ENCODE measurements around the gene SP6.

The SP6 gene

DNA sequence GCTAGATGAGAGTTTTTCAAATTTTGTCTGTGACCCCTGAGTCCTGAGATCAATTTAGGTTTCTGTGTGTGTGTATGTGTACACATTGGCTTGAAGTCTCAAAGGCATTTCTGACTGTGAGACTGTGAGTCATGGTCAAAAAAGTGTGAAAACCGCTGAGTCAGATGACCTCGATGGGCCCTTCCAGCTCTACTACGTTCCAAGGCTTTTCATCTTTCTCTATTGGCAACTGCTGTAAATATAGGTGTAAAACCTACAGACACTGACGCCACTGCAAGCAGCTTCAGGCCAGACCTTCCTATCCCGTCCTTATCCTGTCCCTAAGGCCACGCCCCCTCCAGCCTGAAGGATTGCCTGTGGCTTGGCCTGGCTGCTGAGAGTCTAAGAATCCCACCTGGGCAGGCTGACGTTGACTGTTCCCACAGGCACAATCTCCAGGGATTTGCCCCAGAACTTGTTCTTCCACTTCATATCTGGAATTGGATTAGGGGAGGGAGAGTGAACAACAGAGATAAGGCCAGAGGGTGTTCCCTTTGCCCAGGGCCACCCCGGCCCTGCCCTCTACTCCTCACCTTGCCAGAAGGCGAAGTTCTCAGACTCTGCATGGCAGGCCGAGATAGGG lies 40.7 kb downstream of the SP6 start:
- no peak for DNase-seq

DNA sequence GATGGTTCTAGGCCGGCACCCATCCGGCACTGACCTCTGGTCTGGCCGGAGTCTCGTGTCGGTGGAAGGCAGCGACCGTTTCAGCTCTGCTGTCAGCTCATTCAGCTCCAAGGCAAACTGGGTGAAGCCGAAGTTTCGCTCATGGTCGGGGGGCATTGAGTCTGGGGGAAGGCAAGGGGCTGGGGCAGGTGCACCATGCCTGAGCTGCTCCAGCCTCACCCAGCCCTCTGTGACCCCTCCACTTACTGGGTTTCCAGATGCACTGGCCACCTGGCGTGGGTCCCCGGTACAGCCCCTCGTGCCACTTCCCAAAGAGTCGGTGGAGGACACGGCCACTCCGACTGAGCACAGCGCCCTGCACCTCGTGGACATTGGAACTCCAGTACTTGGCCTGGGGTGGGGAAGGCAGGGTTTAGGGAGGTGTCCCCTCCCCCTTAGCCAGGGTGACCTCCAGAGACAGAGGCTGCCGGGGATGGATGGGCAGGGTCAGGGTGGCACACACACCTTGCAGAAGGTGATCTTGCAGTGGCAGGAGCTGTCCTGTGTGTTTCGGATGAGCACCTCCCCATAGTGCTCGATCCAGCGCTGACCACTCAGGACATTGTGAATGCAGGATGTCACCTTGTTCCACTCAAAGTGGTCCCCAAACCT lies 42.0 kb downstream of the SP6 start:
- no peak for DNase-seq

DNA sequence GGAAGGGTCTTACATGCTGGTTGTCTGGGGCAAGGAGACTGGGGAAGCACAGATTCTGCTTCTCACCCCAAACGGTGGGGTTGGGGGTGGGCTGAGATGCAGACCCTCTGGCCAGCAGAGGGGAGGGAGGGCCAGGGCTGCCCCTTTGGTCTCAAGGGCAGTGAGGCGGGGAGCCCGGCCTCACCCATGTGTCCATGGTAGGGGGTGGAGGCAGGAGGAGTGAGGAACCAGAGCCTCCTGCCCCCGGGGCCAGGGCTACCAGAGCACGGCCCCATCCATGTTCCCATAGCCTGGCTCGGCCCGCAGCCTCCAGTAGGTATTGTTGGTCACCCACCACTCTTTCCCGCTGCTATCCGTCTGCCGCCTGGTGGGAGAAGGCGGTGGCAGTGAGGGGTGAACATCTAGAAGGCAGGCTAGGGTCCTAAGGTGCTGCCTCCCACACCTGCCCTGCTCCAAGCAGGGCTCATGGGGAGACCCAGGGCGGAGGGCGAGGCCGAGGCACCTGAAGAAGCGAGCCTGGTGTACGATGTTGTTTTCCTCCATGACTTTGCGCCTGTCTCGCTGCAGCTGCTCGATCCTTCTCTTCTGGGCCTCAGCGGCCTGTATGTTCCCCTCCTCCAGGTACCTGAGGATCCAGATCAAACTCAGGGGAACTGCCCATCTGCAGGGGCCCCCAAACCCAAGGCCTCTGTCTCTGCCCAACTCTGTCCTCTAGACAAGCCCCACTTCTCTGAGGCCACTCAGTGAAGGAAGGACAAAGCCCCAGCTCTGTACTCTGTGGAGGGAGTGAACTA lies 42.7 kb downstream of the SP6 start:
- no peak for DNase-seq

DNA sequence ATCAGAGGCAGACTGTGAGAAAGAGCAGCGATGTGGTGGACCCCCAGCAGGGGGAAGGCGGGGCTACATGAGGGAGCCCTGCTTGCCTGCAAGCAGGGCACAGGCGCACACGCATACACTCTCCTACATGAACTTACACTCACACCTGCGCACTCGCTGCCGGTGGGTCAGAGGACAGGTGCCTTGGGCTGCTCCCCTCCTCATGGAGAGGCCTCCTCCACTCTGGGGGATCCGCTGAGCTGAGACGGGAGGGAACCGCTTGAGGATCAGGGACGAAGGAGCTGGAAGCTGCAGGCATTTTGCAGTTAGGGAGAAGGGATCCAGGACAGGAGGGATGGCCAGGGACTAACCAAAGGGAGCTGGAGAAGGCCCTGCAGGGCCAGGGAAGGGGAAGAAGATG lies 43.5 kb downstream of the SP6 start:
- DNase-seq, result no peak

DNA sequence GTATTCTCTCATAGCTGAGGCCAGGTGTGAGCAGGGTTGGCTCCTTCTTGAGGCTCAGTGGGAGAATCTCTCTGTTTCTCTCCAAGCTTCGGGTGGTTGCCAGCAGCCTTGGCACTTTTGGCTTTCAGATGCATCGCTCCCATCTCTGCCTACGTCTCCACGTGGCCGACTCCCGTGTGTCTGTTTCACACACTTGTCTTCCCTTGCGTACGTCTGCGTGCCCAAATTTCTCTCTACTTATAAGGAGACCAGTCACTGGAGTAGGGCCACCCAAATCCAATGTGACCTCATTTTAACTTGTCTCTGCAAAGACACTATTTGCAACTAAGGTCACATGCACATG lies 44.1 kb downstream of the SP6 start:
- no peak for DNase-seq

DNA sequence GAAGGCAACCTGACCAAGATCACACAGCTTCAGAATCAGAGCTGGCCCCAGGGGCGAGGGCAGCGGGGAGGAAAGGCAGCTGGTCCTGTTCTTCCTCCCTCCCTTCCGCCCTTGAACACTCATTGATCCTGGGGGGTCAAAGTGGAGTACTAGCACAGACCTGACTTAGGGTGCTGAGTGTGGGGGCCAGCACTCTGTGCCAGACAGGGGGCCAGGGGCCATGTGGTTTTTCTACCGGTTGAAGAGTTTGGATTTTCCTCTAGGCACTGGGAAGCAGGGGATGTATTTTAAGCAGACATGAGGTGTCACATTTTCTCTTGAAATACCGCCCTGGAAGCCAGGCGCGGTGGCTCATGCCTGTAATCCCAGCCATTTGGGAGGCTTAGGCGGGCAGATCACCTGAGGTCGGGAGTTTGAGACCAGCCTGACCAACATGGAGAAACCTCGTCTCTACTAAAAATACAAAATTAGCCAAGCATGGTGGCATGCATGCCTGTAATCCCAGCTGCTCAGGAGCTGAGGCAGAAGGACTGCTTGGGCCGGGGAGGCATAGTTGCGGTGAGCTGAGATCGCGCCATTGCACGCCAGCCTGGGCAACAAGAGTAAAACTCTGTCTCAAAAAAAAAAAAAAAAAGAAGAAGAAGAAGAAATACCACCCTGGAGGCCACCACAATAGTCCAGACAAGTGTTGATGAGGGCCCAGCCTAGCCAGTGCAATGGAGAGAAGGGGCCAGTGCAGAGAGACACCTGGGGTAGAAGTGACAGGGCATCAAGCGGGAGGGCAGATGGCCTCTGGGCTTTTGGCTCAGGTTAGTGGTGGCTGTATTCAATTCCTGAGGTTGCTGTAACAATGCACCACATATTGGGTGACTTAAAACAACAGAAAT lies 44.7 kb downstream of the SP6 start:
- DNase-seq, result no peak

DNA sequence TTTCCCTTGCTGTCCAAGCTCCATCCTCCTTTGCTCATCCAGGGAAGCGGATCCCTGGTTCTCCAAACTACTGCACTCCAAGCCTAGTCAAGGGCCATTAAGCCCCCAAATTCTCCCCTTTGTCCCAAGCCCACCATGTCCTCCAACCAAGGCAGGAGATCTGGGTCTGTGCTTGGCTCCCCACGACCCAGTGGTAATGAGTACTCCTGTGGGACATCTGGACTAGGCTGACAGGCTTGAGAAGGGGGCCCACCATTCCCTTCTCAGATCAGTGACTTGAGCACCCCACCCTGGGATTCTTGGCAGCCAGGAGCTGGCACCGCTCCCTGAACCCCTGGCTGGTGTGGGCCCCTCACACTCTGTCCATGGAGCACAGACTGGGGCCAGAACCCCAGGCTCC lies 46.5 kb downstream of the SP6 start:
- no peak for DNase-seq

DNA sequence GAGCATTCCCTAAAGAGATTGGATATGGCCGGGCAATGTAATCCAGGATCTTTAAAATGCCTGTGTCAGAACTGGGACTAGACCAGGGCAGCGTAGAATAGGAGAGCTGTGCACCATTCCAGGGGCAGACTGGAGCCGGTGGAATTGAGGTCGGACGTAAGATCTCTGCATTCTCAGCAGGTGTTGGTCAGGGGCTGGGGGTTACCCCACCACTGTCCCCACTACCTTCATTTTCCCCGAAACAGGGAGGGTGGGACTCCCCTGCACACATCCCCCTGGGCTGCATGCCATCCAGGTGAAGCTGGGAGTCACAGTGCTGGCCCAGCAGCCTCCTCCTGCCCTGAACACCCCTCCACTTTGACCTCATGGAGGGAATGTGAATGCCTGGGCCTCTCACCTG lies 47.2 kb downstream of the SP6 start:
- DNase-seq, result no peak

DNA sequence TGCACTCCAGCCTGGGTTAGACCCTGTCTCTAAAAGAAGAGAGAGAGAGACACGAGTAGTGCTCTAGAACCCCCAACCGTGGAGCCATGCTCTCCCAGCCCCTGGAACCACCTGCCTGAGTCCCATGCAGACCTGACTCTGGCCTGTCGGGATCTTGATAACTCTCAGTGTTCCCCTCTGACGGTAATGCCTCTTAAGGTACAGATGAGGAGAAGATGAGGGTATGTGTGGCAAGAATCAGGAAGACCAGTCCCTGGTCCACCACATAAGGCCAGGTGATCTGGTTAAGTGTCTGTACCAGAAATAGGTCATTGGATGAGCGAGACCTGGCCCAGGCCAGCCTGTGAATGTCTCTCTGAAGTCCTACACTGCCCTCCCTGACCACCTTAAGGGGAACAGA lies 47.8 kb downstream of the SP6 start:
- no peak for DNase-seq

DNA sequence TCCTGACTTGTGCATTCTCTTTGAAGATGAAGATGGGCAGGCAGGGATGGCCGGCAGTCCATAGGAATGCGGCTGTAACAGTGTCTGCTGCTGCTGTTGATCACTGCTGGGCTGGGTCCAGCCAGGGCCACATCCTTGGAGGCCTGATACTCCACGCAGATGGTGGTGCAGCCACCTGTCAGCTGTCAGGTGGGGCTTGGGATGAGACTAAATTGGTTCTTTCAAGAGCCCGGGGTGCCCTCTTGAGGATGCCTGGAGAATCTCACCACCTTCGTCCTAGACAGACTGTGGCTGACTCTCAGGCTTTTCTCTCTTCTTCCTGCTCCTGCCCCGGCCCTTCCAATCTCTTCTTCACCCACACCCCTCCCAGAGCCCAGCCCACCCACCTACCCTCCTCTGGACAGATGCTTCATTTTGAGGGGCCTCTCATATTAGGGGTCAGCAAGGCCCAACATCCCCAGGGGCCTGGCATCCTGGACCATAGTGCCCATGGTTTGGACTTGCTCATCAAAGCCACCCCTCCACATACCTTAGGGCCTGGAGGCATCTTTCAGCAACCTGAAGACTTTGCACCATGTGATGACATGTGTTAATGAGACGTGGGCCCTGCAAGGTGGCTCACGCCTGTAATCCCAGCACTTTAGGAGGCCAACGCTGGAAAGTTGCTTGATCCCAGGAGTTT lies 48.5 kb downstream of the SP6 start:
- DNase-seq, result no peak

DNA sequence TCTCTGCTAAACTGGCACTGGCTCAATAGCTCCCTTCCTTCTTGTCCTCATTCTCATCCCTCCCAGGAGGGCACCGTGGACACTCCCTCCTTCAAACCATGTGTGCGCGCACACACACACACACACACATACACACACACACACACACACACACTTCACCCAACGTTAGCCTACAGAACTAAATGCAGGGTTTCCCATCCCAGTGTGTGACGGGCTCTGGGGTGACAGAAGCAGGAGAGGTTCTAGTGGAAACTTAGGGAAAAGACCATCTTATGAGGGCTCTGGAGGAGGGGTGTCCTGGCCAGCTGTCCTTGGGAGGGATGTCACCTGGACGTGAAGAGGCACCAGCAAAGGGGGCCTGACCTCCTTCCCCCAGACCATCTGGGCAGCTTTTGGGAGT lies 49.1 kb downstream of the SP6 start:
- no peak for DNase-seq

DNA sequence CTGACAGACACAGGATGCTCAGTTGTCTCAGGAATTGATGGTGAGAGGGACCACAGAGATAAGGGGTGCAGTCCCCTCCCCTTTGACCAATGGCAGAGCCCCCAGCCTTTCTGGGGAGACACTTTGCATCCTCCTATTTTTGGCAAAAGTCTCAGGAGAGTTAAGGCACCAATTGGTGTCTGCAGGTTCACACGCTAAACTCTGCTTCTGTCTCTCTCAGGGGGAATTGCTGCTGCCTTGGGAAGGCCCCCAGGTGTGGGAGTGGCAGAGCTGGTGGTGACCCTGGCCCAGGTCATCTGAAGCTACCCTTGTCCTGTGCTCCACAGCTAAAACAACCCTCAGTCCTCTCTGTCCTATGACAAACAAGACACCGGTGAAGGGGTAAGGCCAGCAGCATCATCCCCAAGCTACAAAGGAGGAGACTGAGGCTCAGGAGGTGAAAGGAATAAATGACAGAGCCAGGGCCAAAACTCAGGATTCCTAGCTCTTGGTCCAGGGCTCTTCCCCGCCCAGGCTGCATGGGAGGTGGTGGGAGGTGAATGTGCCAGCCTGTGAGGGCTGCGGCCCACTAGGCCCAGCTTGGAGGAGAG lies 49.7 kb downstream of the SP6 start:
- no peak for DNase-seq

DNA sequence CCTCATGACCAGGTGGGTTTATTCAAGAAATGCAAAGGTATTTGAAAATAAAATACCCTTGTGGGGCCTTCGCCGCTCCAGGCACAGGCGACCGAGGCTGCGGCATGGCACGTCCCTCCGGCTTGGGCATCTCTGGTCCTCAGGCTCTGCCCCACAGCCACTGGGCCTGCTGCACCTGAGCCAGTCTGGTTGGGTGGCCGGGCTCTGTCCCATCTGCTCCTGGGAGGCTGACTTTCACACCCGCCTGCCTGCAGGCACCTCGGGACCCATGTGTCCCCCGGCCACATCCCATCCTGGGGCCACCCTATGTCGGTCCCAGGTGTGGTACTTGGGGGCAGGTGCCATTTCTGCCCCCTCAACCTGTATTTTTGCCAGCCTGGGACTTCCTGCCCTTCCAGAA lies 50.3 kb downstream of the SP6 start:
- DNase-seq, result no peak

DNA sequence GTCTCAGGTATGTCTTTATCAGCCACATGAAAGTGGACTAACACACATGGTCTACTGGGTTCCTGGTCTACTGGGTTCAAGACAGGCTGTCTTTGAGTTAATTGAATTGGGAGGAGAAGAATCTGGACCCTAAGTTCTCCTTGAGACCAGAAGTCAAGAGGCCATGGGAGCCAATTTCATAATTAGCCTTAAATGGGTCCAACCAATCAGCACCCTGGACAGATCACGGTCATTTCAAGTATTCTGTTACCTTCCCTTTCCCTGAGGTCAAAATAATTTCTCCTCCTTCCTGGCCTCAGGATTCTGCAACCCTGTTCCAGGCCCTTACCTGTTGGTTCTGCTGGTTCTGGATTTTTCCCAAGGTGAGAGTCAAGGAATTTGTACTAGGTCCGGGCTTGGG lies 53.2 kb downstream of the SP6 start:
- no peak for DNase-seq
